EH (cell line): ENCODE data around the gene TOP2A.

Source experiments
- DNase-seq: peaks from one replicate; pipeline ENCODE4 v3.0.0-alpha.2; 2015; ENCODE audit warnings: low read depth

Gene TOP2A

GRCh38 chr17:40358323-40359038, 59.2 kb downstream of the TOP2A start:
- peak; percentile 83 for DNase-seq

GRCh38 chr17:40356990-40357881, 60.5 kb downstream of the TOP2A start:
- no peak for DNase-seq

- no peak for DNase-seq
Observed at GRCh38 chr17:40355804-40356758, 61.6 kb downstream of the TOP2A start.

GRCh38 chr17:40355123-40355803, 62.4 kb downstream of the TOP2A start:
- DNase-seq, result peak; percentile 55

- no peak for DNase-seq
Observed at GRCh38 chr17:40354221-40355122, 63.2 kb downstream of the TOP2A start.

- no peak for DNase-seq
Observed at GRCh38 chr17:40352779-40353394, 64.8 kb downstream of the TOP2A start.

- no peak for DNase-seq
Observed at GRCh38 chr17:40352237-40352778, 65.4 kb downstream of the TOP2A start.

GRCh38 chr17:40351359-40352236, 66.1 kb downstream of the TOP2A start:
- DNase-seq, result no peak

- no peak for DNase-seq
Observed at GRCh38 chr17:40350689-40351358, 66.9 kb downstream of the TOP2A start.

- DNase-seq, result no peak
Observed at GRCh38 chr17:40349895-40350688, 67.6 kb downstream of the TOP2A start.

GRCh38 chr17:40349477-40349894, 68.2 kb downstream of the TOP2A start:
- DNase-seq, result no peak

- DNase-seq, result no peak
Observed at GRCh38 chr17:40348562-40349476, 68.9 kb downstream of the TOP2A start.

- no peak for DNase-seq
Observed at GRCh38 chr17:40348136-40348504, 69.6 kb downstream of the TOP2A start.

GRCh38 chr17:40347319-40348135, 70.2 kb downstream of the TOP2A start:
- DNase-seq, result no peak

GRCh38 chr17:40346765-40347158, 70.9 kb downstream of the TOP2A start:
- DNase-seq, result no peak
